Nephron progenitor cell (in vitro differentiated cells): Measurements from ENCODE around the gene ITGA3.

Source experiments
- DNase-seq: peaks from one replicate; pipeline ENCODE4 v3.0.0; 2021
- H3K27ac Mint-ChIP-seq: 2 replicates; pipeline ENCODE4 v1.8.0; 2021; ENCODE audit warnings: mild to moderate bottlenecking, moderate library complexity, mixed read lengths
- H3K27me3 Mint-ChIP-seq: 2 replicates; pipeline ENCODE4 v1.8.0; 2021; ENCODE audit warnings: mild to moderate bottlenecking, low read depth, mixed read lengths; ENCODE audit not compliant: poor library complexity
- H3K36me3 Mint-ChIP-seq: 2 replicates; pipeline ENCODE4 v1.8.0; 2021; ENCODE audit warnings: low read depth, mixed read lengths
- H3K4me1 Mint-ChIP-seq: 2 replicates; pipeline ENCODE4 v1.8.0; 2021; ENCODE audit warnings: mixed read lengths
- H3K4me3 Mint-ChIP-seq: 2 replicates; pipeline ENCODE4 v1.8.0; 2021; ENCODE audit warnings: mild to moderate bottlenecking, moderate library complexity, mixed read lengths
- H3K9me3 Mint-ChIP-seq: 2 replicates; pipeline ENCODE4 v1.8.0; 2021; ENCODE audit warnings: mild to moderate bottlenecking, moderate library complexity, mixed read lengths
- CTCF ChIP-seq: fragments of 200-600 bp; sonication (generic); IDR thresholded peaks from 2 replicates; pipeline ENCODE4 v1.5.0; 2021; ENCODE audit warnings: antibody characterized with exemption

ITGA3 gene

GRCh38 chr17:50103941-50104340 lies 48.0 kb downstream of the ITGA3 start:
- H3K36me3 Mint-ChIP-seq: peaks cover 11% of the 10 kb centered on the region
- no peak for TF ChIP-seq CTCF
- H3K9me3 Mint-ChIP-seq: no peaks in the 10 kb centered on the region
- no peak overlapping the region for H3K27ac Mint-ChIP-seq
- no peak overlapping the region for H3K4me3 Mint-ChIP-seq
- peaks cover 88% of the 10 kb centered on the region for H3K4me1 Mint-ChIP-seq
- peaks cover 5% of the 10 kb centered on the region for H3K27me3 Mint-ChIP-seq
- DNase-seq: no peak

DNA sequence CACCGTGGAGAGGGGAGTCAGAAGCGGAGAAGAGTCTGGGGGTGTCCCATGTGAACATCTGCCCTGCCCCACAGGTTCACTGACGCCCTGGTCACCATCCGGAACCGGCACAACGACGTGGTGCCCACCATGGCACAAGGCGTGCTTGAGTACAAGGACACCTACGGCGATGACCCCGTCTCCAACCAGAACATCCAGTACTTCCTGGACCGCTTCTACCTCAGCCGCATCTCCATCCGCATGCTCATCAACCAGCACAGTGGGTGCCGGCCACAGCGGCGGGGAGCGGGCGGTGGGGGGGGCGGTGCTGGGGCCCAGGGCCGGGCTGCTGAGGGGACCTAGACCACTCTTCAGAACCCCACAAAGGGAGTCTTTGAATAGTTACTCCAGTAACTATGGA lies 49.9 kb downstream of the ITGA3 start:
- Mint-ChIP-seq H3K36me3 (peaks cover 11% of the 10 kb centered on the region), H3K9me3 (no peaks in the 10 kb centered on the region), H3K4me1 (peaks cover 76% of the 10 kb centered on the region), H3K4me3 (no peak overlapping the region), H3K27me3 (peaks cover 5% of the 10 kb centered on the region), H3K27ac (no peak overlapping the region)
- TF ChIP-seq CTCF: no peak
- no peak for DNase-seq

DNA sequence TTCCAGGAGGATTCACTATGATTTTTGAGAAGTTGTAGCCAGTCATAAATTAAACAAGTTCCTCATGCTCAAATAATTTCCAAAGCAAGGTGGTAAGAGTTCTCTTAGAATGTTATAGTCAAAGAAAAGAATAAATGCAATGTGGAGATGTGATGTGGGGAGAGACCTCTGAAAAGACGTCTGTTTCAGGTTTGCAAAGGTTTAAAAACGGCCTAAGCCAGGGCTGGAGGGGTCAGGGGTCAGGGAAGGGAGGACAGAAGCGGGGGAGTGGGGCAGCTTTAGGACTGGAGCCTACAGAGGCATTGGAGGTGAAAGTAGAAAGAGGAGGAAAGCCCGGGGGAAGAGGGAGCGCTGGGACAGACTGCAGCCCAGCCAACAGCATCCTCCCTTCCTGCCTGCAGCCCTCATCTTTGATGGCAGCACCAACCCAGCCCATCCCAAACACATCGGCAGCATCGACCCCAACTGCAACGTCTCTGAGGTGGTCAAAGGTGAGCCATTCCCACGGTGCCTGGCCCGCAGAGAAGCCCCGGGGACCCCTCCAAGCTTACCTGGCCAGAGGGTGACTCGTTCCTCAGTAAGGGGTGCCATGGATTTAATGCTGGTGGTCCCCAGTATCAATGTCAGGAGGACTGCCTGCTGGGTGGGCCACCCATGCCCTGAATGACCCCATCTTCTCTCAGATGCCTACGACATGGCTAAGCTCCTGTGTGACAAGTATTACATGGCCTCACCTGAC lies 50.7 kb downstream of the ITGA3 start:
- Mint-ChIP-seq H3K27ac (peak overlapping the region; percentile 11), H3K9me3 (no peaks in the 10 kb centered on the region), H3K4me3 (no peak overlapping the region), H3K4me1 (peaks cover 76% of the 10 kb centered on the region), H3K36me3 (peaks cover 11% of the 10 kb centered on the region), H3K27me3 (peaks cover 5% of the 10 kb centered on the region)
- peak; percentile 46 for DNase-seq
- no peak for TF ChIP-seq CTCF

- Mint-ChIP-seq H3K27ac (no peak overlapping the region), H3K4me1 (peaks cover 76% of the 10 kb centered on the region), H3K9me3 (no peaks in the 10 kb centered on the region), H3K4me3 (no peak overlapping the region), H3K27me3 (peaks cover 5% of the 10 kb centered on the region), H3K36me3 (peaks cover 11% of the 10 kb centered on the region)
- TF ChIP-seq CTCF: no peak
- no peak for DNase-seq
Measured at GRCh38 chr17:50107790-50108414, 52.0 kb downstream of the ITGA3 start.

GRCh38 chr17:50108556-50108955 lies 52.6 kb downstream of the ITGA3 start:
- DNase-seq: no peak
- peaks cover 5% of the 10 kb centered on the region for H3K27me3 Mint-ChIP-seq
- peaks cover 76% of the 10 kb centered on the region for H3K4me1 Mint-ChIP-seq
- H3K27ac Mint-ChIP-seq: peak overlapping the region; percentile 34
- no peak for TF ChIP-seq CTCF
- H3K4me3 Mint-ChIP-seq: no peak overlapping the region
- H3K36me3 Mint-ChIP-seq: peaks cover 11% of the 10 kb centered on the region
- no peaks in the 10 kb centered on the region for H3K9me3 Mint-ChIP-seq

- peaks cover 11% of the 10 kb centered on the region for H3K36me3 Mint-ChIP-seq
- H3K27ac Mint-ChIP-seq: no peak overlapping the region
- H3K4me1 Mint-ChIP-seq: peaks cover 80% of the 10 kb centered on the region
- no peaks in the 10 kb centered on the region for H3K9me3 Mint-ChIP-seq
- DNase-seq: no peak
- peaks cover 5% of the 10 kb centered on the region for H3K27me3 Mint-ChIP-seq
- TF ChIP-seq CTCF: no peak
- no peak overlapping the region for H3K4me3 Mint-ChIP-seq
Measured at GRCh38 chr17:50109207-50109606, 53.3 kb downstream of the ITGA3 start.
